ENCODE results near the gene NME7.
A peak's percentile ranks its signal among the peaks of the same experiment; 100 is the strongest.

The NME7 gene

DNA sequence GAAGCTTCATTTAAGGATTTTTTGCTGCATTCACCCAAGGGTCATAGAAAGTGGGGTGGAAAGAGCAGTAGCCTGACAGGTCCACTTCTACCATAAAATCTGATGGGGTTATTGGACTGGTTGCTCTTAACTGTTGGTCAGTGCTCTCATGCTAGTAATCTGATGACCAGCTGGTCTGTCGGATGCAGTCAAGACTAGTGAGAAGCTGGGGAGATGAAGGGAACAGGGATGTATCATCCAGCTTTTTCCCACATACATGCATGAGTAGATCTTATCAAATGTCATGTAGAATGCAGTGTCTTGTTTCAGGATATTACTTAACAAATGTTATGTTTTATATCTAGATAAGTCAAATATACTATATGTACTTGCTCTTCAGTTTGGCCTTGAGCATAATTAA is 250.0 kb downstream of the NME7 start:
- no peaks in the 10 kb centered on the region for H3K27me3 ChIP-seq (ENCODE audit: low read depth, low read length)
- peaks cover 77% of the 10 kb centered on the region for H3K36me3 ChIP-seq (replicated peaks; ENCODE audit: low read depth, low read length)
- peaks cover 92% of the 10 kb centered on the region for H3K79me2 ChIP-seq (ENCODE audit: low read length)
- H3K9me3 ChIP-seq (ENCODE audit: insufficient read depth, low read length): no peaks in the 10 kb centered on the region
- peaks cover 61% of the 10 kb centered on the region for H4K20me1 ChIP-seq (ENCODE audit: insufficient read depth, low read length)
- H3K27ac ChIP-seq (ENCODE audit: low read length): no peak overlapping the region
- TF ChIP-seq, protein P1, sequence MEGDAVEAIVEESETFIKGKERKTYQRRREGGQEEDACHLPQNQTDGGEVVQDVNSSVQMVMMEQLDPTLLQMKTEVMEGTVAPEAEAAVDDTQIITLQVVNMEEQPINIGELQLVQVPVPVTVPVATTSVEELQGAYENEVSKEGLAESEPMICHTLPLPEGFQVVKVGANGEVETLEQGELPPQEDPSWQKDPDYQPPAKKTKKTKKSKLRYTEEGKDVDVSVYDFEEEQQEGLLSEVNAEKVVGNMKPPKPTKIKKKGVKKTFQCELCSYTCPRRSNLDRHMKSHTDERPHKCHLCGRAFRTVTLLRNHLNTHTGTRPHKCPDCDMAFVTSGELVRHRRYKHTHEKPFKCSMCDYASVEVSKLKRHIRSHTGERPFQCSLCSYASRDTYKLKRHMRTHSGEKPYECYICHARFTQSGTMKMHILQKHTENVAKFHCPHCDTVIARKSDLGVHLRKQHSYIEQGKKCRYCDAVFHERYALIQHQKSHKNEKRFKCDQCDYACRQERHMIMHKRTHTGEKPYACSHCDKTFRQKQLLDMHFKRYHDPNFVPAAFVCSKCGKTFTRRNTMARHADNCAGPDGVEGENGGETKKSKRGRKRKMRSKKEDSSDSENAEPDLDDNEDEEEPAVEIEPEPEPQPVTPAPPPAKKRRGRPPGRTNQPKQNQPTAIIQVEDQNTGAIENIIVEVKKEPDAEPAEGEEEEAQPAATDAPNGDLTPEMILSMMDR (IDR thresholded peaks at IDR 0.05; ENCODE audit: low read depth, low read length): no peak
- TF ChIP-seq EZH2phosphoT487 (IDR thresholded peaks at IDR 0.05; ENCODE audit: low read depth): no peak
- no peak overlapping the region for H3K9ac ChIP-seq (ENCODE audit: low read length)
- H3K4me1 ChIP-seq (ENCODE audit: low read length): peaks cover 85% of the 10 kb centered on the region
- no peak overlapping the region for H3K4me2 ChIP-seq (ENCODE audit: low read length)
- H2AFZ ChIP-seq (ENCODE audit: low read depth, low read length): no peak overlapping the region
- no peak overlapping the region for H3K4me3 ChIP-seq (ENCODE audit: low read length)

DNA sequence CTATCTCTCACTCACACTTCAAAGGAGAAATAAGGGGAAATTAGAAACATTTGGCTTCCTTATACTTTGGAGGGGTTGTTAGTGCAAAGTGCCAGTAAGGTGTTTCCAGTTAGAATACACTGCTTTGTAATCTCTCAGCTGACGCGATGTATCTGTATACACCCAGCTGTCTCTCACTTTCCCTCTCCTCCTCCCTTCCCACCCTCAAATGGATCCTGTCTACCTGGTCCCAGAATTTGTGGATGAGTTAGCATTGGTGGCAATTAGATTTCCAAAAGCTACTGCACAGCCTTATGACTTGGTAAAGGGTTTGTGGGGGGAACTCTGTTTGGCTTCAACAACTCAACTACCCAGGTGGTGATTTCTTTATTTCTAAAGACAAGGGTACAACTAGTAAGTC is 250.6 kb downstream of the NME7 start:
- Histone ChIP-seq H3K9ac (ENCODE audit: low read length) (peak overlapping the region; percentile 26; the same call in 1 of the 2 replicates), H3K9me3 (ENCODE audit: insufficient read depth, low read length) (no peaks in the 10 kb centered on the region), H3K4me2 (ENCODE audit: low read length) (peak overlapping the region; percentile 73), H3K27ac (ENCODE audit: low read length) (peak overlapping the region; percentile 80), H3K36me3 (replicated peaks; ENCODE audit: low read depth, low read length) (peaks cover 79% of the 10 kb centered on the region), H4K20me1 (ENCODE audit: insufficient read depth, low read length) (peaks cover 56% of the 10 kb centered on the region), H3K27me3 (ENCODE audit: low read depth, low read length) (no peaks in the 10 kb centered on the region), H3K79me2 (ENCODE audit: low read length) (peaks cover 95% of the 10 kb centered on the region), H3K4me1 (ENCODE audit: low read length) (peaks cover 85% of the 10 kb centered on the region), H3K4me3 (ENCODE audit: low read length) (peak overlapping the region; percentile 0; the same call in 1 of the 2 replicates), H2AFZ (ENCODE audit: low read depth, low read length) (no peak overlapping the region)
- TF ChIP-seq, protein P1 (IDR thresholded peaks at IDR 0.05; ENCODE audit: low read depth, low read length): no peak
- no peak for TF ChIP-seq EZH2phosphoT487 (IDR thresholded peaks at IDR 0.05; ENCODE audit: low read depth)

DNA sequence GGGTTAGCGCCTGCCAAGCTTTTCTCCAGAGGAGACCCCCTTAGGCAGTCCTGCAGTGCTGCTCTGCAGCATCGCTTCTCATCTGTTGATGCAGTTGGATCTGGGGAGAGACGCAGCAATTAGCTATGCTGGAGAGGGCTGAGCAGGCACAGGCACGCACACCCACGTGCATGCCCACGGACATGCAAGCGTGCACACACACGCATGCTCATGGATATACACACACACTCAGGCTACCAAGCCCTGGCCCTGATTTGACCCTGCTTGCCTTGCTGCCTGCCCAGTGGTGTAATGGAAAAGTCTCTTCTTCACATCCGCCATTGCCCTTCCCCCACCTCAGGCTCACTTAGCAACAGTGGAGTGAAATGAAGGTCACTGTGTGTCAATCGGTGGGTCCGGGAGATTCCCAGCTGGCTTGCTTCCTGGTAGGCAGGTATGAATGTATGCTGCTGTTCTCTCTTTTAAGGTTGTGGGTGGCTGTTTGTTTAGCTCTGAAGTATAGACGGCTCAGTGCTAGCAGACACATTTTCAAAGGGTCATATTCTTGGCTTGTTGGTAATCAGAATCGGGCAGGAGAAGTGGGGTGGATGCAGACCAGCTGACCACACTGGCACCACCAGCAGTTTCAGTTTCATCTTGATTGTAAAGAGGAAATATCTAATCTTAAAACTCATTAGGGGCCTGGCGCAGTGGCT is 251.6 kb downstream of the NME7 start:
- H3K36me3 ChIP-seq (replicated peaks; ENCODE audit: low read depth, low read length): peaks cover 79% of the 10 kb centered on the region
- peaks cover 95% of the 10 kb centered on the region for H3K79me2 ChIP-seq (ENCODE audit: low read length)
- H3K4me2 ChIP-seq (ENCODE audit: low read length): peak overlapping the region; percentile 73
- peak overlapping the region; percentile 45 for H3K4me3 ChIP-seq (ENCODE audit: low read length)
- H2AFZ ChIP-seq (ENCODE audit: low read depth, low read length): no peak overlapping the region
- TF ChIP-seq EZH2phosphoT487 (IDR thresholded peaks at IDR 0.05; ENCODE audit: low read depth): no peak
- TF ChIP-seq, protein P1 (IDR thresholded peaks at IDR 0.05; ENCODE audit: low read depth, low read length): no peak
- peak overlapping the region; percentile 26; the same call in 1 of the 2 replicates for H3K9ac ChIP-seq (ENCODE audit: low read length)
- peaks cover 85% of the 10 kb centered on the region for H3K4me1 ChIP-seq (ENCODE audit: low read length)
- H3K9me3 ChIP-seq (ENCODE audit: insufficient read depth, low read length): no peaks in the 10 kb centered on the region
- H4K20me1 ChIP-seq (ENCODE audit: insufficient read depth, low read length): peaks cover 46% of the 10 kb centered on the region
- no peaks in the 10 kb centered on the region for H3K27me3 ChIP-seq (ENCODE audit: low read depth, low read length)
- H3K27ac ChIP-seq (ENCODE audit: low read length): peak overlapping the region; percentile 80

- H2AFZ ChIP-seq (ENCODE audit: low read depth, low read length): no peak overlapping the region
- peak overlapping the region; percentile 71 for H3K9ac ChIP-seq (ENCODE audit: low read length)
- no peaks in the 10 kb centered on the region for H3K27me3 ChIP-seq (ENCODE audit: low read depth, low read length)
- peak overlapping the region; percentile 88 for H3K4me2 ChIP-seq (ENCODE audit: low read length)
- H3K79me2 ChIP-seq (ENCODE audit: low read length): peaks cover 96% of the 10 kb centered on the region
- H3K27ac ChIP-seq (ENCODE audit: low read length): peak overlapping the region; percentile 91
- H4K20me1 ChIP-seq (ENCODE audit: insufficient read depth, low read length): peaks cover 35% of the 10 kb centered on the region
- H3K9me3 ChIP-seq (ENCODE audit: insufficient read depth, low read length): no peaks in the 10 kb centered on the region
- peaks cover 63% of the 10 kb centered on the region for H3K36me3 ChIP-seq (replicated peaks; ENCODE audit: low read depth, low read length)
- no peak for TF ChIP-seq EZH2phosphoT487 (IDR thresholded peaks at IDR 0.05; ENCODE audit: low read depth)
- TF ChIP-seq, protein P1 (IDR thresholded peaks at IDR 0.05; ENCODE audit: low read depth, low read length): no peak
- peaks cover 85% of the 10 kb centered on the region for H3K4me1 ChIP-seq (ENCODE audit: low read length)
- peak overlapping the region; percentile 68 for H3K4me3 ChIP-seq (ENCODE audit: low read length)
These were observed 253.9 kb downstream of the NME7 start for GRCh38 chr1:169113613-169114119.

Measured in OCI-LY3 (cell line).